Measurements from ENCODE around the gene BUB3.

DNA sequence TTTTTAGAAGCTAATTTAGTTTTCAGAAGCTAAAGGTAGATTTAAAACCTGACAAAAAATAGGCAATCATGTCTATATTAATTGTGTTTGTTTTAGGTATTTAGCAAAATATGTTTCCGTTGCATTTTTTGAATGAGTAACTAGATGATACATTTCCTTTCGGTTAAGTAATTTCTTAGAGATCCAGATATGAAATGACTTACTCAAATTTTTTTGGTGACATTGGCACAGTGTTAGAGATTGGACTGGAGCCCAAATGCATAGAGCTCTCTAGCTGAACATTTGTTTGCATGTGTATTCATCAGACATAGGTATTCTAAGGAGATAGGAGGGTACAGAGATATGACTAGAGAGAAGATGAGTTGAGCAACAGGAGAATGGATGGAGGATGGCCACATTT, 1.9 kb downstream of the BUB3 start:
- TF ChIP-seq, protein P1, sequence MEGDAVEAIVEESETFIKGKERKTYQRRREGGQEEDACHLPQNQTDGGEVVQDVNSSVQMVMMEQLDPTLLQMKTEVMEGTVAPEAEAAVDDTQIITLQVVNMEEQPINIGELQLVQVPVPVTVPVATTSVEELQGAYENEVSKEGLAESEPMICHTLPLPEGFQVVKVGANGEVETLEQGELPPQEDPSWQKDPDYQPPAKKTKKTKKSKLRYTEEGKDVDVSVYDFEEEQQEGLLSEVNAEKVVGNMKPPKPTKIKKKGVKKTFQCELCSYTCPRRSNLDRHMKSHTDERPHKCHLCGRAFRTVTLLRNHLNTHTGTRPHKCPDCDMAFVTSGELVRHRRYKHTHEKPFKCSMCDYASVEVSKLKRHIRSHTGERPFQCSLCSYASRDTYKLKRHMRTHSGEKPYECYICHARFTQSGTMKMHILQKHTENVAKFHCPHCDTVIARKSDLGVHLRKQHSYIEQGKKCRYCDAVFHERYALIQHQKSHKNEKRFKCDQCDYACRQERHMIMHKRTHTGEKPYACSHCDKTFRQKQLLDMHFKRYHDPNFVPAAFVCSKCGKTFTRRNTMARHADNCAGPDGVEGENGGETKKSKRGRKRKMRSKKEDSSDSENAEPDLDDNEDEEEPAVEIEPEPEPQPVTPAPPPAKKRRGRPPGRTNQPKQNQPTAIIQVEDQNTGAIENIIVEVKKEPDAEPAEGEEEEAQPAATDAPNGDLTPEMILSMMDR (conservative IDR thresholded peaks at IDR 0.05; ENCODE audit: low read depth, low read length), result no peak
- no peak for TF ChIP-seq EZH2 (IDR thresholded peaks at IDR 0.05; ENCODE audit: low read length, unreplicated experiment)
